HG03095 (cell line): ENCODE measurements around the gene EIPR1.
"Not testable (repeated sequence)": the region's sequence is repeated elsewhere in the genome, so short reads cannot be mapped to it uniquely, and the experiment has no call there.

Source experiments
- ATAC-seq: cut with Tn5 transposase; IDR thresholded peaks from one replicate; pipeline ENCODE4 v1.9.1; 2021; ENCODE audit warnings: moderate library complexity; ENCODE audit not compliant: unreplicated experiment

The EIPR1 gene

GRCh38 chr2:3361518-3362389, 15.9 kb downstream of the EIPR1 start:
- ATAC-seq: no peak

DNA sequence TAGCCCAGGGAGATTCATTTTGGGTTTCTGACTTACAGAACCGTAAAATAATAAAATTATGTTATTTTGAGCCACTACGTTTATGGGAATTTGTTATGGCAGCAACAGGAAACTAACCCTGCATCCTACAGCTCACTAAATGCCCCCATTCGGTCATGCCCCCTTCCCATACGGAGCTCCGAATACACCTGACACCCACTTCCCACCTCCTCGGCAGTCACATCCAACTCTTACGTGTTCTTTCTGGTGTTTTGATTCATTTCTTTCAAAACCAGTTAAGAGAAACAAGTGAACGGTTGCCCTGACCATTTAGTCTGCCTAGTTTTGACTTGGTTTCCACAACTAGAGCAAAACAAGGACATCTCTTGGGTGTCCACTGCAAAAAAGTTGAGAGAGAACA, 19.7 kb downstream of the EIPR1 start:
- ATAC-seq: no peak

DNA sequence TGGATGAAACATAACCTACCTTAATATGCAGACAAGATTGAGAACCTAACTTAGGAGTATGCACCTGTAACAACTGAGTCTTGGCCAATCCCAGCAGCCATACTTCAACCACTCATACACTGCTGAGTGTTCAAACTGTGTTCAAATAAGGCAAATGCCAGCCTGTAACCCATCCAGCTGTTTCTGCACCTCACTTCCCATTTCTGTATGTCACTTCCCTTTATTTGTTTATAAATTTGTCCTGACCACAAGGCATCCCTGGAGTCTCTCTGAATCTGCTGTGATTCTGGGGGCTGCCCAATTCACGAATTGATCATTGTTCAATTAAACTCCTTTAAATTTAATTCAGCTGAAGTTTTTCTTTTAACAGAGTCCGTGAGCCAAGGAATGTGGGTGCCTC, 20.2 kb downstream of the EIPR1 start:
- not testable (repeated sequence) for ATAC-seq

GRCh38 chr2:3356799-3357198, 20.8 kb downstream of the EIPR1 start:
- ATAC-seq: no peak

GRCh38 chr2:3355951-3356569, 21.6 kb downstream of the EIPR1 start:
- no peak for ATAC-seq

DNA sequence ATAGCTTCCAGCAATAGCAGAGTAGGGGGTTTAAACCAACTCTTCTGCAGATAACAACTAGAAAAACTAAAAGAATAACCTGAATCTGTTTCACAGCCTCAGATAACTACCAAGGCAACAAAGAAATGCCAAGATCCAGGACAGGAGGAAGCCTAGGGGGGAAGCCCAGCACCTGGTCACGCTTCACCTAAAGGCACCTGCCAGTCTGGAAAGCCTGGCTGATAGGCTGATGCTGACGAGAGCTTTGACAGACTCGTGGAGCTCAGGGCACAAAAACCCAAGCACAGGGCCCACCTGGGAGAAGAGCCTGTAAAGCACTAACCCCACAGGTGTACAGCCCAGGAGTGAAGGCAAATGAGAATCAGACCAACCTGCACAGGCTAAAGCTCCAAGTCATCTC, 22.6 kb downstream of the EIPR1 start:
- ATAC-seq: no peak

DNA sequence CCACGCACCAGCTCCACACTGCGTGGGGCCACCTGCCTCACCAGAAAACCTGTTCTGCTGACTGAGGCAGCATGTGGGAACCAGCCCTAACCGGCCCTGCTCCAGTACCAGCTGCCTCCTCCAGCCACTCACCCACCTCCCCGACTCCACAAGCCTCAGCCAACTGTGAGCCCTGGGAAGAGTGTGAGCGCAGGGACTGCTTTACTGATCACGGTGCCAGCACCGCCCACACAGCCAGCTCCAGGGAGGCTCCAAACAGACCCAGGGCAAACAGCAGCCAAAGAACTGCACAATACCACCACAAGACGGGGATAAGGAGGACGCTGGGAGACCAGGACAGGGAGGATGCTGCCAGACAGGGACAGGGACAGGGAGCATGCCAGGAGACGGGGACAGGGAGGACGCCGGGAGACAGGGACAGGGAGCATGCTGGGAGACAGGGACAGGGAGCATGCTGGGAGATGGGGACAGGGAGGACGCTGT, 28.4 kb downstream of the EIPR1 start:
- no peak for ATAC-seq

- no peak for ATAC-seq
Measured at GRCh38 chr2:3348767-3349166, 28.9 kb downstream of the EIPR1 start.

DNA sequence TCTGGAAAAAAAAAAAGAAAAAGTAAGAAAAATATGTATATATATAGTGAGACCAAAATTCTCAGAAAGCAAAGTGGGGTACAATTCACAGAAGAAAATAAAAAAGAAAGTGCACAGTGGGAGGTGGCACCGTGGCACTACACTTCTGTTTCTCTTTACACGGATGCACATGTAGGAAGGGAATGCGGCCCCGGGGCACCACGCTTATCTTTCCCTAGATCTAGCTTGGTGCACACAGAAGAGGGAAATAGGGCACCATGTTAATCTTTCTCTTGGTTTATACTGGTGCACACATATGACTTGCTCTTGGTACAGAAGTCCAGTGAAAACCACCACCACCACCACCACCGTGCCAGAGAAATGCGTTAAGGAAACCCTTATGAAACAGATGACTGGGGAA, 32.0 kb downstream of the EIPR1 start:
- ATAC-seq: no peak

- ATAC-seq: no peak
Measured at GRCh38 chr2:3344897-3345296, 32.7 kb downstream of the EIPR1 start.

GRCh38 chr2:3343012-3343411, 34.6 kb downstream of the EIPR1 start:
- no peak for ATAC-seq

DNA sequence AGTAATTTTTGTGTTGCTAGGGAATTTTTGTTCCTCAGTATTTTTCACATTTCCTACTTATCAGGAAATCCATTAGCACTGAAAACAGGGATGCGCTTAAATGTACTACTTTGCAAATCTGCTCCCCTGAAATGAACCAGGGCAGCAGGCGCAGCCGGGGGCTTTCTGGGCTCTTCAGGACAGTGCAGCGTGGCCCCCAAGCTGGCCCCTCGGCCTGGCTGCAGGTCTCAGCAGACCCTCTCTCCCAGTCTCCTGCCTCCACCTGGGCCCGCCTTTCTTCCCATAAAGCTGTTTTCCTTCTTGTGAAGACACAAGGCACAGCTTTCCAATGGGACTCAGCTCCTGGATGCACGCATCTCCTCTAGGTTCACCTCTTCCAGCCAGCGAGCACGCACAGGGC, 35.3 kb downstream of the EIPR1 start:
- ATAC-seq: no peak

- ATAC-seq: no peak
Measured at GRCh38 chr2:3341336-3341735, 36.3 kb downstream of the EIPR1 start.

DNA sequence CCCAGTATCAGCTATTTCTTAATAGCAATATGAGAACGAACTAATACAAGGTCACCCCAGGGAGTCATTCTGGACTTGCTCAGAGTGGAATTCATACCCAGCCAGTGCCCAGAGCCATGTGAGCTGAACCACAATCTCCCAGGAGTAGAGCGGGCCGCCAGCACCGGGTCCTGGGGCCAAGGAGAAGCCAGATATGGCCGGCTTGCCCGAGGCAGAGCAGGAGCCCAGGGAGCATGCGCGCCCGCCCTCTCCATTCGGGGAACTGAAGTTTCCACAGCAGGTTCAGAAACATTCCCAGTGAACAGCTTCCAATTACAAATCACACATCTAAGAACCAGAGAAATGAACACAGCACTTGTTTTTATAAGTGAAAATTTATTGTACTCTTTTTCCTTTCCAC, 37.5 kb downstream of the EIPR1 start:
- ATAC-seq: no peak

GRCh38 chr2:3338340-3338739, 39.3 kb downstream of the EIPR1 start:
- ATAC-seq: no peak

GRCh38 chr2:3336844-3337243, 40.8 kb downstream of the EIPR1 start:
- no peak for ATAC-seq

DNA sequence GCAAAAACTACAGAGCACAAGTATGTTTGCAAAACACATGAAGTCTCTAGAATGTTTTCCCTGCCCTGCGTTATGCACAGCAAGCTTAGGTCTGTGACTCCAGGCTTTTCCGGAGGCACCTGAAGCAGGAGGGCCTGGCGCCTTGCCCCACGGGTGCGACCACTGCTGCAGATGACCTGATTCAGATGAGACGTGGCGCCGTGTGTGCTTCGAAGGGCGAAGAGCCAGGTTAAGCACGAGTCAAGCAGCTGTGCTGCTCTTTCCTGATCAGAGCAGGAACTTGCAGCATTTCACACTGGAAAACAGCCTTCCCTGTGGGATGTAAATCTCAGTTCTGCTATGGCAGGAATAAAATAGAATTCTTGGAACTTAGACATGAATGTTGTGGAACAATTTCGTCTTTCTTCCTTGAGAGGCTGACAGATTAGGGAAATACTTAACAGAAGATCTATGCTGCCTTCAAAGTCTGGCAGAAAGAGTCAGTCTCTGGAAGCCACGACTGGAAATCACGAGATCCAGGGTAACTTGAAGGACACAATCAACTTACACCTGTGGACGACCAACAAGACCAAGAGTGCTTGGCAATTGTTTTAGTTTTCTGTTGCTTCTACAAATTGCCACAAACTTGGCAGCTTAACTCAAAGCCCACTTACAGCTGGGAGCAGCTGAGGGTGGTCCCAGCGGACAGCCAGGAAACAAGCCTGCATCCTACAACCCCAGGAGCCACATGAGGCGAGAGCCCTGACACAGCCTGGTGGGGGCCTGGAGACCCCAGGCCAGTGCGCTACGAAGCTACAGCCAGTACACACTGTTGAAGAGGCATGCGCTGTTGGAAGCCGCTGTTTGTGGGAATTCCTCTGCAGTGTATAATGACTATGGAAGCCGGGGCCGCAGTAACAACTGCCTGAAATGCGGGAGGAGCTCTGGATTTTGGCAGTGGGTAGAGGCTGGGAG, 42.9 kb downstream of the EIPR1 start:
- no peak for ATAC-seq

GRCh38 chr2:3332133-3332532, 45.5 kb downstream of the EIPR1 start:
- no peak for ATAC-seq

DNA sequence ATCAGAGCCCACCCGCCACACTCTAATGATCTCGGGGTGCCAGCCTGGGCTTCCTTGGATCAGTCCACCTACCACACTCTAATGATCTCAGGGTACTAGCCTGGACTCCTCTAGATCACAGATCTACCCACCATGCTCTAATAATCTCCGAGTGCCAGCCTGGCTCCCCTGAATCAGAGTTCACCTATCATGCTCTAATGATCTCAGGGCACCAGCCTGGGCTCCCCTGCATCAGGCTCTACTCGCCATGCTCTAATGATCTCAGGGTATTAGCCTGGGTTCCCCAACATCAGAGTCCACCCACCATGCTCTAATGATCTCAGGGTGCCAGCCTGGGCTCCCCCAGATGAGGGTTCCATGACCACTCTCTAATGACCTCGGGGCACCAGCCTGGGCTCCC, 48.1 kb downstream of the EIPR1 start:
- no peak for ATAC-seq

- no peak for ATAC-seq
Measured at GRCh38 chr2:3326871-3327270, 50.7 kb downstream of the EIPR1 start.

GRCh38 chr2:3326182-3326537, 51.5 kb downstream of the EIPR1 start:
- no peak for ATAC-seq
